ENCODE data around the gene CBLB.

Gene CBLB

GRCh38 chr3:105828703-105829102 lies 40.1 kb downstream of the CBLB start:
- Histone ChIP-seq H2AFZ (ENCODE audit: low read depth, low read length) (no peak overlapping the region), H4K20me1 (ENCODE audit: insufficient read depth, low read length) (no peaks in the 10 kb centered on the region), H3K36me3 (ENCODE audit: insufficient read depth, low read length) (0 out of 2 replicates have a peak, but pooled peaks cover 4% of the 10 kb centered on the region), H3K27ac (ENCODE audit: low read length) (no peak overlapping the region), H3K4me1 (ENCODE audit: insufficient read depth, low read length) (no peaks in the 10 kb centered on the region), H3K4me2 (ENCODE audit: insufficient read depth, low read length) (no peak overlapping the region), H3K4me3 (ENCODE audit: low read depth in 1 of 2, low read length in 2 of 2) (no peak overlapping the region), H3K27me3 (ENCODE audit: insufficient read depth, low read length, poor library complexity) (no peaks in the 10 kb centered on the region), H3K79me2 (ENCODE audit: insufficient read depth, low read length) (no peaks in the 10 kb centered on the region), H3K9ac (ENCODE audit: low read depth, low read length) (no peak overlapping the region), H3K9me3 (ENCODE audit: insufficient read depth, low read length, severe bottlenecking) (no peaks in the 10 kb centered on the region)
- TF ChIP-seq, protein P1, sequence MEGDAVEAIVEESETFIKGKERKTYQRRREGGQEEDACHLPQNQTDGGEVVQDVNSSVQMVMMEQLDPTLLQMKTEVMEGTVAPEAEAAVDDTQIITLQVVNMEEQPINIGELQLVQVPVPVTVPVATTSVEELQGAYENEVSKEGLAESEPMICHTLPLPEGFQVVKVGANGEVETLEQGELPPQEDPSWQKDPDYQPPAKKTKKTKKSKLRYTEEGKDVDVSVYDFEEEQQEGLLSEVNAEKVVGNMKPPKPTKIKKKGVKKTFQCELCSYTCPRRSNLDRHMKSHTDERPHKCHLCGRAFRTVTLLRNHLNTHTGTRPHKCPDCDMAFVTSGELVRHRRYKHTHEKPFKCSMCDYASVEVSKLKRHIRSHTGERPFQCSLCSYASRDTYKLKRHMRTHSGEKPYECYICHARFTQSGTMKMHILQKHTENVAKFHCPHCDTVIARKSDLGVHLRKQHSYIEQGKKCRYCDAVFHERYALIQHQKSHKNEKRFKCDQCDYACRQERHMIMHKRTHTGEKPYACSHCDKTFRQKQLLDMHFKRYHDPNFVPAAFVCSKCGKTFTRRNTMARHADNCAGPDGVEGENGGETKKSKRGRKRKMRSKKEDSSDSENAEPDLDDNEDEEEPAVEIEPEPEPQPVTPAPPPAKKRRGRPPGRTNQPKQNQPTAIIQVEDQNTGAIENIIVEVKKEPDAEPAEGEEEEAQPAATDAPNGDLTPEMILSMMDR (IDR thresholded peaks at IDR 0.05; ENCODE audit: borderline replicate concordance, extremely low read depth, low read length, poor library complexity, severe bottlenecking), result no peak
- ATAC-seq (ENCODE audit: insufficient read depth, low read depth) (no peak), DNase-seq (no peak)

GRCh38 chr3:105827959-105828358 lies 40.9 kb downstream of the CBLB start:
- H3K27ac ChIP-seq (ENCODE audit: low read length), result no peak overlapping the region
- H3K9me3 ChIP-seq (ENCODE audit: insufficient read depth, low read length, severe bottlenecking), result no peaks in the 10 kb centered on the region
- no peak overlapping the region for H2AFZ ChIP-seq (ENCODE audit: low read depth, low read length)
- H3K79me2 ChIP-seq (ENCODE audit: insufficient read depth, low read length), result no peaks in the 10 kb centered on the region
- no peak overlapping the region for H3K4me2 ChIP-seq (ENCODE audit: insufficient read depth, low read length)
- no peak for ATAC-seq (ENCODE audit: insufficient read depth, low read depth)
- TF ChIP-seq, protein P1 (IDR thresholded peaks at IDR 0.05; ENCODE audit: borderline replicate concordance, extremely low read depth, low read length, poor library complexity, severe bottlenecking), result no peak
- no peak for TF ChIP-seq EZH2 (IDR thresholded peaks at IDR 0.05; ENCODE audit: borderline replicate concordance, low read depth, low read length, severe bottlenecking)
- H3K4me1 ChIP-seq (ENCODE audit: insufficient read depth, low read length), result no peaks in the 10 kb centered on the region
- 0 out of 2 replicates have a peak, but pooled peaks cover 4% of the 10 kb centered on the region for H3K36me3 ChIP-seq (ENCODE audit: insufficient read depth, low read length)
- no peak overlapping the region for H3K9ac ChIP-seq (ENCODE audit: low read depth, low read length)
- no peak for DNase-seq
- H4K20me1 ChIP-seq (ENCODE audit: insufficient read depth, low read length), result no peaks in the 10 kb centered on the region
- no peaks in the 10 kb centered on the region for H3K27me3 ChIP-seq (ENCODE audit: insufficient read depth, low read length, poor library complexity)
- H3K4me3 ChIP-seq (ENCODE audit: low read depth in 1 of 2, low read length in 2 of 2), result no peak overlapping the region

DNA sequence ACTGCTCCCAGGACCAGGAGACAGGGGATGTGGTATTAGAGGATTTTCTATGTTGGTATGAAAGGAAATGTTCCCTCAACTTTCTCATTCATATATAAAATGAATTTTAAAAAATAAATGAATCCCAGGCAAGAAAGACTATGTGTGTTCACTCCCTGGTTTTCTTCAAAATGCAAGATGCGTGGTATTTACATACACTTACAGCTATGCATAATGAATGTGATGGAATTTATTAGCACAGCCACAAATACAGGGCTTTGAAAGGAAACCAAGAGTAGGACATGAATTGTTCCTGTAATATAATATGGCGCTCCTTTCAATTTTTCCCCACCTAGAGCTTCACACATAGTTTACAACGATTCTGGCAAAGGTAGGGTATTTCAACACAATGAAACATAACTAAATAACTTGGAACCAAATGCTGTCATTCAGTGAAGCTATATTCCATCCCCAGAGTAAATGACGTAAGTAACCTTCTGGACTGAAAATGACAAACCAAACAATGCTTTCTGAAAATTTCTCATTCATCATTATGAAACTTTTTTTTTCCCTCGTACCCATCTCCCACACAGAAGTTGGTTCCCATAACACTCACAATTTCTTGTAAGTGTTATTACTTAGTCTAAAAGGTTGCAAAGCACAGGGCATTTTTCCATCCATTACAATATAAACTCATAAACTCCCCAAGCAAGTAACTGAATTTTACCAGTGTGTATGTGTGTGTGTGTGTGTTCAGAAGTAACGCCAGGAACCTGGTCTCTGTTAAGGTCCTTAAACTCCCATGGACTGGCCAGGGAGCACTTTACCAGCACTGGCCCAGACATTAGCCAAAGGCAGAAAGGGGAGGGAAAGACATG lies 41.8 kb downstream of the CBLB start:
- no peaks in the 10 kb centered on the region for H3K79me2 ChIP-seq (ENCODE audit: insufficient read depth, low read length)
- ATAC-seq (ENCODE audit: insufficient read depth, low read depth), result no peak
- no peak overlapping the region for H3K4me2 ChIP-seq (ENCODE audit: insufficient read depth, low read length)
- H3K4me3 ChIP-seq (ENCODE audit: low read depth in 1 of 2, low read length in 2 of 2), result no peak overlapping the region
- H3K27ac ChIP-seq (ENCODE audit: low read length), result no peak overlapping the region
- H3K4me1 ChIP-seq (ENCODE audit: insufficient read depth, low read length), result no peaks in the 10 kb centered on the region
- no peaks in the 10 kb centered on the region for H4K20me1 ChIP-seq (ENCODE audit: insufficient read depth, low read length)
- H3K9me3 ChIP-seq (ENCODE audit: insufficient read depth, low read length, severe bottlenecking), result no peaks in the 10 kb centered on the region
- H3K36me3 ChIP-seq (ENCODE audit: insufficient read depth, low read length), result 0 out of 2 replicates have a peak, but pooled peaks cover 4% of the 10 kb centered on the region
- TF ChIP-seq, protein P1 (IDR thresholded peaks at IDR 0.05; ENCODE audit: borderline replicate concordance, extremely low read depth, low read length, poor library complexity, severe bottlenecking), result no peak
- TF ChIP-seq EZH2 (IDR thresholded peaks at IDR 0.05; ENCODE audit: borderline replicate concordance, low read depth, low read length, severe bottlenecking), result no peak
- no peak overlapping the region for H3K9ac ChIP-seq (ENCODE audit: low read depth, low read length)
- H3K27me3 ChIP-seq (ENCODE audit: insufficient read depth, low read length, poor library complexity), result no peaks in the 10 kb centered on the region
- no peak overlapping the region for H2AFZ ChIP-seq (ENCODE audit: low read depth, low read length)
- no peak for DNase-seq
